Esophagus squamous epithelium (tissue), 5 donors: Measurements from ENCODE around the gene SCIN. TPM values are rescaled to one million over a fixed set of nuclear protein-coding genes. Genes with fewer than 3 reads are reported as not detected.
A peak's percentile ranks its signal among the peaks of the same experiment; 100 is the strongest.

Experiments used
- DNase-seq: peaks from one replicate; lab custom pipeline; 2025; lab: John Stamatoyannopoulos, UW
- H3K27ac ChIP-seq, 4 donors: fragments of 200-600 bp; sonication (generic); one replicate each; pipeline ENCODE4 v1.5.1; 2016 to 2019; ENCODE audit warnings: mild to moderate bottlenecking in 1 of 4
- H3K27me3 ChIP-seq, 4 donors: fragments of 200-600 bp; sonication (generic); 1 replicate in 3 of 4; 2 replicates in 1 of 4; pipeline versions ENCODE4 v1.5.1 to v1.6.0; 2017 to 2021; ENCODE audit warnings: antibody characterized with exemption in 1 of 4
- H3K36me3 ChIP-seq, 3 donors: fragments of 200-600 bp; sonication (generic); one replicate each; pipeline ENCODE4 v1.5.1; 2016 to 2019
- H3K4me1 ChIP-seq, 3 donors: fragments of 200-600 bp; sonication (generic); one replicate each; pipeline ENCODE4 v1.5.1; 2017 to 2019
- H3K4me3 ChIP-seq, 4 donors: fragments of 200-600 bp; sonication (generic); 1 replicate in 3 of 4; 2 replicates in 1 of 4; pipeline ENCODE4 v1.5.1; 2016 to 2019; ENCODE audit warnings: mild to moderate bottlenecking in 2 of 4, moderate library complexity in 1 of 4
- H3K9me3 ChIP-seq, 3 donors: fragments of 200-600 bp; sonication (generic); one replicate each; pipeline ENCODE4 v1.5.1; 2016 to 2019
- POLR2A ChIP-seq, 4 donors: fragments of 450-650 bp; IDR thresholded peaks; one replicate each; pipeline ENCODE4 v1.6.1; 2017; ENCODE audit warnings: antibody characterized with exemption in 4 of 4, mild to moderate bottlenecking in 4 of 4, moderate library complexity in 3 of 4
- WGBS, 2 donors: methylation state at CpG; one replicate each; pipeline ENCODE4 v1.1.5; 2018; 5-methylcytosine and 5-hydroxymethylcytosine counted together
- intact Hi-C: fragments of 100-400 bp; cut with DNase I; formaldehyde crosslinking; loops from one replicate; pipeline ENCODE4 v1.15.0; 2022
- total RNA-seq, 4 donors: library from RNA; depleted of rRNA; stranded (reverse); fragments of >200 nt; gene quantifications; one replicate each; pipeline ENCODE4 v1.1.0, GENCODE V29; 2016
- TF ChIP-seq, protein P1 (sequence below), 6 experiments: fragments of 450-650 bp in 4 of 6; fragments of 200-600 bp in 2 of 6; sonication (generic) in 2 of 6; IDR thresholded peaks; one replicate each; pipeline ENCODE4 v1.5.1; 2016 to 2019; ENCODE audit warnings: antibody characterized with exemption in 6 of 6, mild to moderate bottlenecking in 4 of 6, moderate library complexity in 4 of 6
- donor health status: DM: yes; HTN: yes; CAD: no.

SCIN gene
- total RNA-seq, 4 donors from 2014 or later, result 3.4 to 38.4 (median 25.9) TPM

DNA sequence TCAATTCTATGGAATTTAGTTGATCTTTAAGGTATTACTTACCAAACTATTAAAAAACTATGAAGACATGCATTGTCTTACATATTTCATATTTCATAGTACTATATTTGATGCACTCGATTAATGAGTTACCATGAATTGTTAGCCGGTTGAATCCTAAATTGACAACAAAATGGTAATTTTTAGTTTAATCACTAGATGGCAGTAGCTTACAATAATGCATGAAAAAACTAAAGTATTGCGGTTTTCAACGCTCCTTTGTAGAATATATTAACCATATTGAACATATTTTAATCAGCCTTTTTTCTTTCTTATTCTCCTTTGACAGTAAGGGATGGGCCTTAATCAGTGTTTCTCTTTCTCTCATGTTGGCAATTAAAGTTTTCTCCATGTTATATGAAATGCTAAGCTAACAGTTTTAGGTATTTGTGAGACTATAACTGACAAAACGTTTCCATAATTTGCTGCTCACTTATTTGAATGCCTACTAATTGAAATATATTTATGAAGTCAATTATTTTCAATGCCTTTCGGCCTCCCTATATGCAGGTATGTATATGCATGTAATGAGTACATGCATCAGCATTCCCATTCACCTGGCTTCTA lies 68.4 kb downstream of the SCIN start:
- H3K4me3 ChIP-seq, result no peak overlapping the region
- H3K27ac ChIP-seq, result no peak overlapping the region
- intact Hi-C loops, result no loop called here
- no peak for DNase-seq
- no peaks in the 10 kb centered on the region for H3K27me3 ChIP-seq
- TF ChIP-seq POLR2A (IDR thresholded peaks at IDR 0.05), result no peak
- TF ChIP-seq, protein P1, sequence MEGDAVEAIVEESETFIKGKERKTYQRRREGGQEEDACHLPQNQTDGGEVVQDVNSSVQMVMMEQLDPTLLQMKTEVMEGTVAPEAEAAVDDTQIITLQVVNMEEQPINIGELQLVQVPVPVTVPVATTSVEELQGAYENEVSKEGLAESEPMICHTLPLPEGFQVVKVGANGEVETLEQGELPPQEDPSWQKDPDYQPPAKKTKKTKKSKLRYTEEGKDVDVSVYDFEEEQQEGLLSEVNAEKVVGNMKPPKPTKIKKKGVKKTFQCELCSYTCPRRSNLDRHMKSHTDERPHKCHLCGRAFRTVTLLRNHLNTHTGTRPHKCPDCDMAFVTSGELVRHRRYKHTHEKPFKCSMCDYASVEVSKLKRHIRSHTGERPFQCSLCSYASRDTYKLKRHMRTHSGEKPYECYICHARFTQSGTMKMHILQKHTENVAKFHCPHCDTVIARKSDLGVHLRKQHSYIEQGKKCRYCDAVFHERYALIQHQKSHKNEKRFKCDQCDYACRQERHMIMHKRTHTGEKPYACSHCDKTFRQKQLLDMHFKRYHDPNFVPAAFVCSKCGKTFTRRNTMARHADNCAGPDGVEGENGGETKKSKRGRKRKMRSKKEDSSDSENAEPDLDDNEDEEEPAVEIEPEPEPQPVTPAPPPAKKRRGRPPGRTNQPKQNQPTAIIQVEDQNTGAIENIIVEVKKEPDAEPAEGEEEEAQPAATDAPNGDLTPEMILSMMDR (IDR thresholded peaks at IDR 0.05), result peak in 5 of 6 experiments; percentile 34 to 73 (median 60)
- H3K36me3 ChIP-seq, result peaks cover 0 to 22% (median 0%) of the 10 kb centered on the region in 3 donors
- peaks cover 0 to 28% (median 0%) of the 10 kb centered on the region in 3 donors for H3K4me1 ChIP-seq
- WGBS, 2 donors, result 9 to 12% methylated on average over 6 of the region's 6 CpGs
- H3K9me3 ChIP-seq, result no peaks in the 10 kb centered on the region

DNA sequence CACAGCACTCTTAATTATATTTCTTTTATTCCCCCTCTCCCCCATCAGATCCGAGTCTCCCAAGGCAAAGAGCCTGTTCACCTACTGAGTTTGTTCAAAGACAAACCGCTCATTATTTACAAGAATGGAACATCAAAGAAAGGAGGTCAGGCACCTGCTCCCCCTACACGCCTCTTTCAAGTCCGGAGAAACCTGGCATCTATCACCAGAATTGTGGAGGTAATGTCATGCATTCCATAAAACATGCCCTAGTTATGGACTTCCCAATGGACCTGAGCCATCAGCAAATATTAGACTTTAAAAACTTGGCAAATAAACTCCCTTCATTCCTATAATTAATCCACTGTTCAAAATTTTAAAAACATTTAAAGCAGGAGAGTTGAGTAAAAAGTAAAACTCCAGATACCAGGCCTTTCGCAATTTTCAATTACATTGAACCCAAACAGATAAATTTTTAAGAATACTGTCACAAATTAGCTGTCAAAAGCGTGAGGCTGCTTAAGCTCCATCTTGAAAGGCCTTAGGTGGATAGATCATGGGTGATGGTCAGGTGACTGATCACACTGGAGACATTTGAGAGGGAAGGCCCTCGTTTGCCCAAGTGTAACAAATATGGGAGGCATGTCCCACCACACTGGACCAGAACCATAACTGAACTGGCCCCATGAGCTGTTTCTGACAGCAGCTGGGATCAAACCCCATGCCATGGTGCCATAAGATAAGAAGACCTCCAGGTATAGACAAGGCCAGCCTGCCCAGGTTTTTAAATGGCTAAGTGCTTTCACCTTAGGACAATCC lies 70.0 kb downstream of the SCIN start:
- no peak for DNase-seq
- Histone ChIP-seq H3K4me3 (no peak overlapping the region), H3K27ac (no peak overlapping the region), H3K4me1 (peaks cover 0 to 23% (median 0%) of the 10 kb centered on the region in 3 donors), H3K9me3 (no peaks in the 10 kb centered on the region), H3K36me3 (peaks cover 0 to 30% (median 0%) of the 10 kb centered on the region in 3 donors), H3K27me3 (no peaks in the 10 kb centered on the region)
- TF ChIP-seq POLR2A (IDR thresholded peaks at IDR 0.05), result no peak
- intact Hi-C loops, result loop anchor here (5.0 kb wide), 1 partner anchor 42 kb away; no protein-coding TSS in a partner anchor
- WGBS, 2 donors, result 65 to 67% methylated on average over 6 to 7 of the region's 7 CpGs

DNA sequence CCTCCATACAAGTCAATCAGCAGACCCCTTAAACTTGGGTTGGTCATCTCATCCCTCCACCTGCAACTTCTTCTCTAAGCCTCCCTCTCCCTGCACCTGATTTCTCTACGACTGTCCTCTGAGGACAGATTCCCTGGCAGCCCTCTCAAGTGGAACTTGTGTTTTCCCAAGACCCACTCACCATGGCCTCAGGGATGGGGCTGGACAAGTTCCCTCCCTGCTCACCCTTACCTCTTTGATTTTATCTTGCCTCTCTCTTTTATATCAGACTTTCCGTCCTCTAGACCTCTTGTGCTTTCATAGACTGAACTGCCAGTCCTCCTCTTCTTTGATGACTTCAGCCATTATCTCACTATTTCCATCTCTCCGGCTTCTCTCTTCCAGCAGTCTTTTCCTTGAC lies 70.7 kb downstream of the SCIN start:
- no peak overlapping the region for H3K4me3 ChIP-seq
- H3K36me3 ChIP-seq, result peaks cover 0 to 30% (median 0%) of the 10 kb centered on the region in 3 donors
- H3K27ac ChIP-seq, result no peak overlapping the region
- no peaks in the 10 kb centered on the region for H3K9me3 ChIP-seq
- intact Hi-C loops, result loop anchor here (5.0 kb wide), 1 partner anchor 41 kb away; no protein-coding TSS in a partner anchor
- peaks cover 0 to 19% (median 0%) of the 10 kb centered on the region in 3 donors for H3K4me1 ChIP-seq
- no peak for DNase-seq
- TF ChIP-seq, protein P1 (IDR thresholded peaks at IDR 0.05), result no peak
- 86 to 90% methylated on average over 2 to 3 of the region's 3 CpGs for WGBS, 2 donors
- H3K27me3 ChIP-seq, result no peaks in the 10 kb centered on the region

DNA sequence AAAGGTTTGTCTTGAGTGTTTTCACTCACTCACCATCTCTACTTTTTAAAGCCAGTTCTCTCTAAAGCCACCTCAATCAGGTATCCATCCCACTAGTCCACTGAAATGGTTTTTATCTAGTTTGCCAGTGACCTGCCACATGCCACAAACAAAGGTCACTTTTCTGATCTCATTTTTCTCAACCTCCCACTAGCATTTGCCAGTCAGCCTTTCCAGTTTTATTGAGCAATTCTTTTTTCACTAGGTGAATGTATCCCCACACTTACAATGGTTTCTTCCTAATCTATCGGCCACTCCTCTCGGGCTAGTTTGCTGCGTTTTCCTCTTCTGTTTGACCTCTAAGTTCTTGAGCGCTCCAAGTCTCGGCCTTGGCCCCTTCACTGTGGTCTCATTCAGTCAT lies 72.0 kb downstream of the SCIN start:
- Histone ChIP-seq H3K4me3 (no peak overlapping the region), H3K27ac (no peak overlapping the region), H3K27me3 (no peaks in the 10 kb centered on the region), H3K36me3 (peaks cover 0 to 30% (median 0%) of the 10 kb centered on the region in 3 donors), H3K4me1 (peaks cover 0 to 22% (median 2%) of the 10 kb centered on the region in 3 donors), H3K9me3 (no peaks in the 10 kb centered on the region)
- WGBS, 2 donors, result 85 to 97% methylated on average over 5 of the region's 5 CpGs
- intact Hi-C loops, result loop anchor here (5.0 kb wide), 1 partner anchor 40 kb away; no protein-coding TSS in a partner anchor
- no peak for DNase-seq
- TF ChIP-seq, protein P1 (IDR thresholded peaks at IDR 0.05), result no peak
- TF ChIP-seq POLR2A (IDR thresholded peaks at IDR 0.05), result no peak

DNA sequence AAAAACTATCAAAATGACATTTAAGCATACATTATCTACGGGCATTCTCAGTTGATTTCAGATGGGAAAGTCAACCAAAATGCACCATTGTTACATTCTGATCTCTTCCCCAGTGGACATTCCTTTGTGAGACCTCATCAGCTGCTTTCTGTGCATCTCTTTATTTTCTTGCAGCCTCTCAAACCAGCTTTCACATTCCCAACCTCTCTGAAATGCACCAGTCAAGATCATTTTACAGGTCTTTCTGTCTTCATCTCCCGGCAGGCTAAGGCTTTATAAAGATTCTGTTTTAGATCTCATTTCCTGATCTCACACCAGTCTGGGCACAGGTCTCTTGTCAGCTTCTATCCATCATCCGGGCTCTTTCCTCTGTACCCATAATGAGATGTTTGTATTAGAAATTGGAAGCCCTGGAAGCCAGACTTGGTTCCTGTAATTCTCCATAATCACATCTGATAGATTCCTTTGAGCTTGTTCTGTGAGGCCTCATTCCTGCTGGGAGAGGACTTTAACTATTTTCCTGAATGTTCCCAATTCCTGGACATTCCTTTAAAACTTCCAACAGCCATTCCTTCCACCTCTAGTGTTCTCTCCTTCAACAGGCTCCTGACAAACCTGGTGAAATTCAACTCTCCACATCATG lies 72.6 kb downstream of the SCIN start:
- WGBS, 2 donors, result 66 to 76% methylated on average over 3 of the region's 3 CpGs
- Histone ChIP-seq H3K27me3 (no peaks in the 10 kb centered on the region), H3K36me3 (peaks cover 0 to 30% (median 0%) of the 10 kb centered on the region in 3 donors), H3K4me1 (peaks cover 0 to 24% (median 2%) of the 10 kb centered on the region in 3 donors), H3K27ac (peak overlapping the region in 1 of 4 donors; percentile 28), H3K4me3 (no peak overlapping the region), H3K9me3 (no peaks in the 10 kb centered on the region)
- no peak for DNase-seq
- TF ChIP-seq, protein P1 (IDR thresholded peaks at IDR 0.05), result no peak
- no peak for TF ChIP-seq POLR2A (IDR thresholded peaks at IDR 0.05)
- intact Hi-C loops, result loop anchor here (5.0 kb wide), 1 partner anchor 39 kb away; no protein-coding TSS in a partner anchor
